A549 treated with dexamethasone at 1 μM for 4 hours (cell line): Measurements from ENCODE around the gene FBXO33. TPM values are rescaled to one million over a fixed set of nuclear protein-coding genes. Genes with fewer than 3 reads are reported as not detected.

Experiments used
- total RNA-seq: library from RNA; stranded (reverse); fragments of 200-300 nt; extraction: Qiagen RNA extraction; gene quantifications from 5 replicates; pipeline ENCODE4 v1.2.3, GENCODE V29; 2022

Gene FBXO33, protein sequence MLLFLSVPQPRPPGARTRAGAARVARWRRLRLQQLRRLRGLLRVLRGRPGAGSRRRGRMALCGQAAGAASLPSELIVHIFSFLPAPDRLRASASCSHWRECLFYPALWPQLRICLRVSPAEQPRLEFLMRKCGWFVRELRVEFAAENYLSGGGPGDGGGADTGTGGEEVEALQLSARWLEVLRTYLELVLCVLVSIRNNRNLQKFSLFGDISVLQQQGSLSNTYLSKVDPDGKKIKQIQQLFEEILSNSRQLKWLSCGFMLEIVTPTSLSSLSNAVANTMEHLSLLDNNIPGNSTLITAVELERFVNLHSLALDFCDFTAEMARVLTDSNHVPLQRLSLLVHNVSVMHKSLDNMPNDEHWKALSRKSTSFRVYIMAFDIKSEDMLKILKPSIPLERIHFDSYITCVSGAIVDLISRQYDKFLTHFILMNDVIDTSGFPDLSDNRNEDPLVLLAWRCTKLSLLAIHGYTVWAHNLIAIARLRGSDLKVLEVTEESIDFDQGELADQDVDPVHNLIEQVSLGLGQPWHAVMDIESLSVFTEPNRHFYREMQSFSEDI
- total RNA-seq: 6.5 to 8.7 TPM (median 7.5 TPM) in 5 replicates

DNA sequence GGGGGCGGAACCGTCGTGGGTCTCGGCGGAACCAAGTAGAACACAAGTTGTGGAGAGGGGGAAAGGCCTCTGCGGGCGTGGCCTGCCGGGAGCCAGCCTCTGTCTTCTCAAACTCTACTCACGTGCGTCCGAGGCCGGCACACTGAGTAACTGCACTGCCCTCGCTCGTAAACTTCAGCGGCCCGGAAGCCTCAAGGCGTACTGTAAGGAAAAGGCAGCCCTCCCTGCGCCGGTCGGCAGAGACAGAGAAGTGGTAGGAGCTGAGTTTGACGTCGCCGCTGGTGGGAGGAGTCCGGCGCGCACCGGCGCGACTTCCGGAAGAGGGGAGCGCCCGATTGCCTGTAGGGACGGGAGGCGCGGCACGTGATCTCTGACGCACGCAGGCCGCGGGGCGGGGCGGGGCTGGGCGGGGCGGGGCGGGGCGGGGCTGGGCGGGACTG, at the start of gene FBXO33:
Gene FBXO33 (minus strand): TSS at position 255 of the 440 bp plus-strand sequence. CDS start 271 bp downstream, outside the sequence.

Other genes with a start within 250 kb of the FBXO33 start
- 18.3 to 22.0 TPM (median 19.2 TPM) in 5 replicates for gene MIA2, start 198.5 kb downstream of the FBXO33 start, total RNA-seq